Caco-2 (cell line): ENCODE results near the gene MOCS1. TPM values are rescaled to one million over a fixed set of nuclear protein-coding genes. Genes with fewer than 3 reads are reported as not detected.

ENCODE experiments used
- BruUV-seq: library from RNA; stranded (reverse); fragments of 400-500 nt; replicated peaks from 2 replicates; lab custom pipeline; 2021; lab: Mats Ljungman, UMichigan
- CTCF ChIA-PET: fragments of 300-600 bp; sonication (Branson Sonifier 250); formaldehyde crosslinking; loops from one replicate; lab custom pipeline; 2022; ENCODE audit warnings: antibody characterized with exemption; lab: Charles Lee
- POLR2A ChIA-PET: fragments of 300-600 bp; sonication (Branson Sonifier 250); formaldehyde crosslinking; loops from one replicate; lab custom pipeline; 2022; ENCODE audit warnings: antibody characterized with exemption; lab: Charles Lee
- DNase-seq, 2 experiments: peaks; one replicate each; pipeline versions ENCODE4 v3.0.0 to v3.0.0-alpha.2; 2020 to 2022
- H3K27me3 ChIP-seq: replicated peaks from 2 replicates; pipeline ENCODE4 v1.6.0; 2011; ENCODE audit warnings: low read length; ENCODE audit not compliant: control insufficient read depth, insufficient read depth
- H3K36me3 ChIP-seq: 2 replicates; pipeline ENCODE4 v1.5.1; 2011; ENCODE audit warnings: low read length; ENCODE audit not compliant: control insufficient read depth, insufficient read depth
- H3K4me1 ChIP-seq: fragments of 250-450 bp; sonication (Bioruptor Pico); 2 replicates; pipeline ENCODE4 v1.5.1; 2020; ENCODE audit warnings: mild to moderate bottlenecking
- H3K4me3 ChIP-seq: 2 replicates; pipeline ENCODE4 v1.5.1; 2011; ENCODE audit warnings: low read depth, mild to moderate bottlenecking, control low read depth, low read length
- H3K9me3 ChIP-seq: fragments of 250-450 bp; sonication (Bioruptor Pico); 2 replicates; pipeline ENCODE4 v1.5.1; 2020; ENCODE audit warnings: mild to moderate bottlenecking, moderate library complexity
- H3K27ac Mint-ChIP-seq: one replicate; pipeline ENCODE4 v1.8.0; 2022; ENCODE audit warnings: mixed read lengths; ENCODE audit not compliant: unreplicated experiment
- H3K27me3 Mint-ChIP-seq: one replicate; pipeline ENCODE4 v1.8.0; 2022; ENCODE audit warnings: mixed read lengths; ENCODE audit not compliant: insufficient read depth, unreplicated experiment
- H3K36me3 Mint-ChIP-seq: one replicate; pipeline ENCODE4 v1.8.0; 2022; ENCODE audit warnings: mild to moderate bottlenecking, mixed read lengths; ENCODE audit not compliant: insufficient read depth, unreplicated experiment
- H3K4me1 Mint-ChIP-seq: one replicate; pipeline ENCODE4 v1.8.0; 2022; ENCODE audit warnings: low read depth, mixed read lengths; ENCODE audit not compliant: unreplicated experiment
- H3K4me3 Mint-ChIP-seq: one replicate; pipeline ENCODE4 v1.8.0; 2022; ENCODE audit warnings: mild to moderate bottlenecking, moderate library complexity, mixed read lengths; ENCODE audit not compliant: unreplicated experiment
- H3K9me3 Mint-ChIP-seq: one replicate; pipeline ENCODE4 v1.8.0; 2022; ENCODE audit warnings: mixed read lengths; ENCODE audit not compliant: unreplicated experiment
- CTCF ChIP-seq, 2 experiments: fragments of 200-600 bp in 1 of 2; IDR thresholded peaks; 1 replicate in 1 of 2; 2 replicates in 1 of 2; pipeline versions ENCODE4 v1.5.1 to v1.8.0; 2011 to 2022; ENCODE audit warnings: antibody characterized with exemption in 1 of 2, control low read depth in 1 of 2, inconsistent platforms in 1 of 2, low read depth in 1 of 2, low read length in 1 of 2, mild to moderate bottlenecking in 1 of 2, moderate library complexity in 1 of 2; ENCODE audit not compliant: insufficient read depth in 1 of 2, severe bottlenecking in 1 of 2, unreplicated experiment in 1 of 2
- intact Hi-C: fragments of 100-400 bp; cut with micrococcal nuclease; formaldehyde crosslinking; loops from one replicate; pipeline ENCODE4 v1.10.0; 2022; ENCODE audit not compliant: unreplicated experiment
- total RNA-seq: library from RNA; stranded (reverse); gene quantifications from 2 replicates; pipeline ENCODE4 v1.2.3, GENCODE V29; 2022

Gene MOCS1
- total RNA-seq, 1 experiment from 2014 or later, result 44.7 TPM

GRCh38 chr6:39956936-39957335 lies 22.7 kb upstream of the MOCS1 start:
- H3K4me3 Mint-ChIP-seq, result no peak overlapping the region
- H3K27me3 Mint-ChIP-seq, result no peaks in the 10 kb centered on the region
- CTCF ChIA-PET, result no interaction called here
- Histone ChIP-seq H3K27me3 (no peaks in the 10 kb centered on the region), H3K36me3 (no peaks in the 10 kb centered on the region), H3K9me3 (0 out of 2 replicates have a peak, but pooled peaks cover 2% of the 10 kb centered on the region), H3K4me1 (no peaks in the 10 kb centered on the region), H3K4me3 (no peak overlapping the region)
- H3K27ac Mint-ChIP-seq, result no peak overlapping the region
- POLR2A ChIA-PET, result no interaction called here
- TF ChIP-seq CTCF (IDR thresholded peaks at IDR 0.05; ENCODE audit: insufficient read depth in 1 of 2, low read depth in 1 of 2, low read length in 1 of 2, severe bottlenecking in 1 of 2, unreplicated experiment in 1 of 2), result no peak
- peaks cover 35% of the 10 kb centered on the region for H3K9me3 Mint-ChIP-seq
- no peak for DNase-seq
- H3K4me1 Mint-ChIP-seq, result peaks cover 8% of the 10 kb centered on the region
- H3K36me3 Mint-ChIP-seq, result no peaks in the 10 kb centered on the region
- intact Hi-C loops, result no loop called here
- no TSS peak for BruUV-seq

- BruUV-seq, result no TSS peak
- H3K4me3 Mint-ChIP-seq, result no peak overlapping the region
- peaks cover 5% of the 10 kb centered on the region for H3K4me1 Mint-ChIP-seq
- H3K9me3 Mint-ChIP-seq, result peaks cover 10% of the 10 kb centered on the region
- H3K4me1 ChIP-seq, result peaks cover 10% of the 10 kb centered on the region
- H3K36me3 Mint-ChIP-seq, result no peaks in the 10 kb centered on the region
- no peaks in the 10 kb centered on the region for H3K9me3 ChIP-seq
- no peaks in the 10 kb centered on the region; the same call in 1 of the 2 replicates for H3K36me3 ChIP-seq
- H3K27ac Mint-ChIP-seq, result no peak overlapping the region
- ChIA-PET CTCF (no interaction called here), POLR2A (no interaction called here)
- TF ChIP-seq CTCF (IDR thresholded peaks at IDR 0.05; ENCODE audit: insufficient read depth in 1 of 2, low read depth in 1 of 2, low read length in 1 of 2, severe bottlenecking in 1 of 2, unreplicated experiment in 1 of 2), result no peak
- H3K4me3 ChIP-seq, result no peak overlapping the region
- no peak for DNase-seq
- no peaks in the 10 kb centered on the region for H3K27me3 ChIP-seq
- no peaks in the 10 kb centered on the region for H3K27me3 Mint-ChIP-seq
- intact Hi-C loops, result no loop called here
These were observed 18.9 kb upstream of the MOCS1 start for GRCh38 chr6:39953076-39953618.

- Mint-ChIP-seq H3K4me1 (peaks cover 15% of the 10 kb centered on the region), H3K27me3 (no peaks in the 10 kb centered on the region), H3K9me3 (peaks cover under 1% of the 10 kb centered on the region), H3K4me3 (no peak overlapping the region), H3K27ac (no peak overlapping the region), H3K36me3 (no peaks in the 10 kb centered on the region)
- BruUV-seq, result no TSS peak
- Histone ChIP-seq H3K4me3 (no peak overlapping the region), H3K9me3 (no peaks in the 10 kb centered on the region), H3K36me3 (no peaks in the 10 kb centered on the region; the same call in 1 of the 2 replicates), H3K27me3 (no peaks in the 10 kb centered on the region), H3K4me1 (peaks cover 20% of the 10 kb centered on the region)
- DNase-seq, result no peak
- CTCF ChIA-PET, result no interaction called here
- intact Hi-C loops, result no loop called here
- no peak for TF ChIP-seq CTCF (IDR thresholded peaks at IDR 0.05; ENCODE audit: insufficient read depth in 1 of 2, low read depth in 1 of 2, low read length in 1 of 2, severe bottlenecking in 1 of 2, unreplicated experiment in 1 of 2)
- POLR2A ChIA-PET, result no interaction called here
These were observed 17.9 kb upstream of the MOCS1 start for GRCh38 chr6:39952167-39952566.
